ENCODE results near the gene DHRS7C. TPM values are rescaled to one million over a fixed set of nuclear protein-coding genes. Genes with fewer than 3 reads are reported as not detected.

Gene DHRS7C
- total and polyA plus RNA-seq, 3 donors from 2014 or later = 0.46 to 0.79 TPM; not detected in 1

DNA sequence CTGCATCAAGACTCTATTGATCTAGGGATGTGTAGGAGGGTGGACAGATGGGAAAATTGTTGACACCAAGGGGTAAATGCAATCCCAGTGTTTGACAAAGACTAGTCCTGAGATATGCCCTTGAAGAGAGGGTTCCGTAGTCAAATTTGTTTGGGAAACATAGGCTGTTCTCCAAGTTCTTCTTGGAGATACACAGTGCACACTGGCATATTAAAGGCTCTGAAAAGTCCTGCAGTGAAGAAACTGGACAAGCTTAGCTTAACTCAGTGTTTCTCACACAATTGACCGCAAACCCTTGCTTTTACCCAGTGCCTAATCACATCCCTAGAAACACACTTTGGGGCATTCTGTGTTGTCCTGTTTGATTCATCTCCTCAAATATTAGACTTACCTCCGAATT lies 10.8 kb downstream of the DHRS7C start:
- intact Hi-C loops (cut with DNase I; ENCODE audit: low total_unique reads) = no loop called here
- no peak overlapping the region for H3K27ac ChIP-seq
- no peaks in the 10 kb centered on the region for H3K36me3 ChIP-seq (ENCODE audit: low read depth, missing control alignments)
- TF ChIP-seq POLR2A (IDR thresholded peaks at IDR 0.05) = no peak
- TF ChIP-seq, protein P1, sequence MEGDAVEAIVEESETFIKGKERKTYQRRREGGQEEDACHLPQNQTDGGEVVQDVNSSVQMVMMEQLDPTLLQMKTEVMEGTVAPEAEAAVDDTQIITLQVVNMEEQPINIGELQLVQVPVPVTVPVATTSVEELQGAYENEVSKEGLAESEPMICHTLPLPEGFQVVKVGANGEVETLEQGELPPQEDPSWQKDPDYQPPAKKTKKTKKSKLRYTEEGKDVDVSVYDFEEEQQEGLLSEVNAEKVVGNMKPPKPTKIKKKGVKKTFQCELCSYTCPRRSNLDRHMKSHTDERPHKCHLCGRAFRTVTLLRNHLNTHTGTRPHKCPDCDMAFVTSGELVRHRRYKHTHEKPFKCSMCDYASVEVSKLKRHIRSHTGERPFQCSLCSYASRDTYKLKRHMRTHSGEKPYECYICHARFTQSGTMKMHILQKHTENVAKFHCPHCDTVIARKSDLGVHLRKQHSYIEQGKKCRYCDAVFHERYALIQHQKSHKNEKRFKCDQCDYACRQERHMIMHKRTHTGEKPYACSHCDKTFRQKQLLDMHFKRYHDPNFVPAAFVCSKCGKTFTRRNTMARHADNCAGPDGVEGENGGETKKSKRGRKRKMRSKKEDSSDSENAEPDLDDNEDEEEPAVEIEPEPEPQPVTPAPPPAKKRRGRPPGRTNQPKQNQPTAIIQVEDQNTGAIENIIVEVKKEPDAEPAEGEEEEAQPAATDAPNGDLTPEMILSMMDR (IDR thresholded peaks at IDR 0.05) = no peak
- no peak for DNase-seq
- no peaks in the 10 kb centered on the region for H3K4me1 ChIP-seq
- no peak overlapping the region for H3K4me3 ChIP-seq
- H3K9me3 ChIP-seq = no peaks in the 10 kb centered on the region
- WGBS, 2 donors = 85 to 91% methylated on average over 3 of the region's 3 CpGs
- H3K27me3 ChIP-seq = no peaks in the 10 kb centered on the region

DNA sequence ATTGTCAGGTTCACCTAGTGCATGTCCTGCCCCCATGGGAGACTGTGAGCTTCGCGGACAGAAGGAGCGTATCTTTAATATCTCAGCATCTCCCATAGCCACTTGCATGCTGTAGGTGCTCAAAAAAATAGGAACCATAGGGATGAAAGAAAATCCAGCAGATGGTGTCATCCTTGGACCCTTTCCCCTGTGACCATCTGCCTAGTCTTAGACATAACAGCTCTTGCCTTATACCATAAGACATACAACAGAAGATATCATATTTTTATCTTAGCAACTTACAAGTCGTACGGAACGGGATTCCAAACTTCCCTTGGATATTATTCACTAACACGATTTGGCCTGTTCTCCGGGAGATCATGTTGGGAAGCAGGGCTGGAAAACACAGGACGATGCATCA lies 14.5 kb downstream of the DHRS7C start:
- Histone ChIP-seq H3K36me3 (ENCODE audit: low read depth, missing control alignments) (no peaks in the 10 kb centered on the region), H3K27ac (no peak overlapping the region), H3K9me3 (no peaks in the 10 kb centered on the region), H3K27me3 (no peaks in the 10 kb centered on the region), H3K4me1 (no peaks in the 10 kb centered on the region), H3K4me3 (no peak overlapping the region)
- TF ChIP-seq, protein P1 (IDR thresholded peaks at IDR 0.05) = no peak
- no peak for TF ChIP-seq POLR2A (IDR thresholded peaks at IDR 0.05)
- DNase-seq = no peak
- intact Hi-C loops (cut with DNase I; ENCODE audit: low total_unique reads) = no loop called here
- 86 to 87% methylated on average over 9 of the region's 9 CpGs for WGBS, 2 donors

DNA sequence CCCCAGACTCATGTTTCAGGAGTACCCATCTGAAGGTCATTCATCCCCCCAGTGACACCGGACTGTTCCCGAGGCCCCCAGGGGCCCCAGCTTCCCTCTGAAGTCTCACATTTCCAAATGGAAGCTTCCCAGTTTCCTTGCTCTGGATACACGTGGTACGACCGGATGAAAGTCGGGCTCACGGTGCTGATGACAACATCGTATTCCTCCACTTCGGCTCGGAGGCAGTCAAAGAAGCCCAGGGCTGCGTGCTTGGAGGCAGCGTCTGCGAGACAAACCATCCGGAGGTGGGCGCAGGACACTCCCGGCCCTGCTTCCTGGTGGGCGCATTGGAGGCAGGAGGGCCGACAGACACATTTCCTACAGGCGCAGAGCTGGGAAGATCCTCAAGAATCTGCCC lies 18.7 kb downstream of the DHRS7C start:
- no peaks in the 10 kb centered on the region for H3K27me3 ChIP-seq
- no peaks in the 10 kb centered on the region for H3K9me3 ChIP-seq
- TF ChIP-seq POLR2A (IDR thresholded peaks at IDR 0.05) = no peak
- TF ChIP-seq, protein P1 (IDR thresholded peaks at IDR 0.05) = no peak
- H3K27ac ChIP-seq = no peak overlapping the region
- no peak overlapping the region for H3K4me3 ChIP-seq
- WGBS, 2 donors = 56 to 66% methylated on average over 16 to 19 of the region's 19 CpGs
- no peaks in the 10 kb centered on the region for H3K4me1 ChIP-seq
- no peak for DNase-seq
- intact Hi-C loops (cut with DNase I; ENCODE audit: low total_unique reads) = no loop called here
- H3K36me3 ChIP-seq (ENCODE audit: low read depth, missing control alignments) = no peaks in the 10 kb centered on the region

DNA sequence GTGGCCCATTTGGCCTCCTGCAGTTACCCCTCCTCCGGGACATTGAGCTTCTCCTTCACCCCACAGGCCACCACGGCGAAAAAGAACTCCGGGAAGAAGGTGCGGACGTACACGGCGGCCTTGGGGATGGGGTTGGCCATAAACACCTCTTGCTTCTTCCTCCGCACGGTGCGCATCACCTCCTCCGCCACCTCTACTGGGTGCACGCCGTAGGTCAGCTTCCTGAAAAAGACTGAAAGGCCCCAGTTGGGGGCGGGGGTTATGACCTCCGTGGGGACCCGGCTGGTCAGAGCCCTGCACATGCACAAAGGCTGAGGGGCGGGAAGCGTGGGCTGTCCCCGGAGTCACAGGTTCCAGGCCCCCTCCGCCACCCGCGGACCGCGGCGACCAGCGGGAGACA lies 19.9 kb downstream of the DHRS7C start:
- Histone ChIP-seq H3K27ac (no peak overlapping the region), H3K9me3 (no peaks in the 10 kb centered on the region), H3K36me3 (ENCODE audit: low read depth, missing control alignments) (no peaks in the 10 kb centered on the region), H3K27me3 (no peaks in the 10 kb centered on the region), H3K4me3 (no peak overlapping the region), H3K4me1 (no peaks in the 10 kb centered on the region)
- DNase-seq = no peak
- intact Hi-C loops (cut with DNase I; ENCODE audit: low total_unique reads) = no loop called here
- WGBS, 2 donors = 77 to 82% methylated on average over 27 of the region's 27 CpGs
- no peak for TF ChIP-seq POLR2A (IDR thresholded peaks at IDR 0.05)
- TF ChIP-seq, protein P1 (IDR thresholded peaks at IDR 0.05) = no peak

DNA sequence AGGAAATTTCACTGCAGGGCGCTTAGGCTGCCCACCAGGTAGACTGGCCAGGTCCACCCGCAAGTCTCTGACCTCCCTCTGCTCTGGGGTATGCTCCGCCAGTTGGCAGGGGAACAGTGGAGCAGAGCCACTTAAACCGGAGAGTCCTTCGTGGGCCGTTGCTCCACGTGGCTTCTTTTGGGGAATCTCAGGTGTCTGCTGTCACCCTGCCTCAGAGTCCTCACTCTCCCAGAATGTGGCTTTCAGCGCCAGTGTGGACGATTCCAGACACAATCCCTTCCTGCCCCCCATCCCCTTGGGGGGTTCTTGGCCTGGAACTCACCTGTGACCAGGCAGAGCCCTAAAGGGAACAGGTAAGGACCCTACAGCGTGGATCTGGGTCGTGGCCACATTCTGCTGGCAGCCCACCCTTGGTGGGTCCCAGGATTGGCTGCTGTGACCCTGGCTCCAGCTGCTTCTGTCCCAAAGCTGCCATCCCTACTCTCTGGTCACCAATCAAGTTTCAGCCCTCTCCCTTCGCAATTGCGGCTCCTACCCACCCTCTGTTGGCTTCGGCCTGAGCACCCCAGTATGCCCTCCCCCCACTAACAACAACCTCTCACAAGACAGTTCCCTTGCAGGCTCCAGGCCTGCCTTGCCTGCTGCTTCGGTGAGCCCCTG lies 22.2 kb downstream of the DHRS7C start:
- H3K4me1 ChIP-seq = no peaks in the 10 kb centered on the region
- WGBS, 2 donors = 92 to 95% methylated on average over 15 of the region's 15 CpGs
- TF ChIP-seq, protein P1 (IDR thresholded peaks at IDR 0.05) = no peak
- no peak for TF ChIP-seq POLR2A (IDR thresholded peaks at IDR 0.05)
- intact Hi-C loops (cut with DNase I; ENCODE audit: low total_unique reads) = no loop called here
- no peak overlapping the region for H3K27ac ChIP-seq
- no peaks in the 10 kb centered on the region for H3K9me3 ChIP-seq
- H3K27me3 ChIP-seq = no peaks in the 10 kb centered on the region
- no peak overlapping the region for H3K4me3 ChIP-seq
- DNase-seq = no peak
- no peaks in the 10 kb centered on the region for H3K36me3 ChIP-seq (ENCODE audit: low read depth, missing control alignments)

Measured in testis (tissue), 3 donors.